ENCODE results near the gene TTLL11.

- TF ChIP-seq, protein P1, sequence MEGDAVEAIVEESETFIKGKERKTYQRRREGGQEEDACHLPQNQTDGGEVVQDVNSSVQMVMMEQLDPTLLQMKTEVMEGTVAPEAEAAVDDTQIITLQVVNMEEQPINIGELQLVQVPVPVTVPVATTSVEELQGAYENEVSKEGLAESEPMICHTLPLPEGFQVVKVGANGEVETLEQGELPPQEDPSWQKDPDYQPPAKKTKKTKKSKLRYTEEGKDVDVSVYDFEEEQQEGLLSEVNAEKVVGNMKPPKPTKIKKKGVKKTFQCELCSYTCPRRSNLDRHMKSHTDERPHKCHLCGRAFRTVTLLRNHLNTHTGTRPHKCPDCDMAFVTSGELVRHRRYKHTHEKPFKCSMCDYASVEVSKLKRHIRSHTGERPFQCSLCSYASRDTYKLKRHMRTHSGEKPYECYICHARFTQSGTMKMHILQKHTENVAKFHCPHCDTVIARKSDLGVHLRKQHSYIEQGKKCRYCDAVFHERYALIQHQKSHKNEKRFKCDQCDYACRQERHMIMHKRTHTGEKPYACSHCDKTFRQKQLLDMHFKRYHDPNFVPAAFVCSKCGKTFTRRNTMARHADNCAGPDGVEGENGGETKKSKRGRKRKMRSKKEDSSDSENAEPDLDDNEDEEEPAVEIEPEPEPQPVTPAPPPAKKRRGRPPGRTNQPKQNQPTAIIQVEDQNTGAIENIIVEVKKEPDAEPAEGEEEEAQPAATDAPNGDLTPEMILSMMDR (IDR thresholded peaks at IDR 0.05) = no peak
- TF ChIP-seq POLR2A (IDR thresholded peaks at IDR 0.05) = no peak
Observed at GRCh38 chr9:121900163-121900562, 192.9 kb downstream of the TTLL11 start.
